Stimulated activated CD8-positive, alpha-beta memory T cell treated with anti-CD3 and anti-CD28 coated beads, Interleukin-7, amount 100 ng/mL, for 4 hours (primary cell): ENCODE measurements around the gene EML5.
"Not testable (repeated sequence)": the region's sequence is repeated elsewhere in the genome, so short reads cannot be mapped to it uniquely, and the experiment has no call there.

Experiments used
- DNase-seq, 2 donors: peaks; one replicate each; pipeline ENCODE4 v3.0.0-alpha.2; 2020; ENCODE audit warnings: low read depth in 2 of 2

Gene EML5

GRCh38 chr14:88804035-88804434 is 11.3 kb upstream of the EML5 start:
- no peak for DNase-seq

DNA sequence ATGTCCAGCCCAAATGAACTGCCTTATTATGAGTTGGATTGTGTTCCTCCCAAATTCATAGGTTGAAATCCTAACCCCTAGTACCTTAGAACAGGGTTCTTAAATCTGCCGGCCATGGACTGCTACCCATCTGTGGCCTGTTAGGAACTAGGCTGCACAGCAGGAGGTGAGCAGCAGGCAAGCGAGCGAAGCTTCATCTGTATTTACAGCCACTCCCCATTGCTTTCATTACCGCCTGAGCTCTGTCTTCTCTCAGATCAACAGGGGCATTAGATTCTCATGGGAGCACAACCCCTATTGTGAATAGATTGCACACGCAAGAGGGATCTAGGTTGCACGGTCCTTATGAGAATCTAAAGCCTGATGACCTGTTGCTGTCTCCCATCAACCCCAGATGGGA is 9.8 kb upstream of the EML5 start:
- no peak for DNase-seq

GRCh38 chr14:88799522-88799921 is 6.8 kb upstream of the EML5 start:
- DNase-seq: no peak

- no peak for DNase-seq
These were observed 5.4 kb upstream of the EML5 start for GRCh38 chr14:88798156-88798555.

DNA sequence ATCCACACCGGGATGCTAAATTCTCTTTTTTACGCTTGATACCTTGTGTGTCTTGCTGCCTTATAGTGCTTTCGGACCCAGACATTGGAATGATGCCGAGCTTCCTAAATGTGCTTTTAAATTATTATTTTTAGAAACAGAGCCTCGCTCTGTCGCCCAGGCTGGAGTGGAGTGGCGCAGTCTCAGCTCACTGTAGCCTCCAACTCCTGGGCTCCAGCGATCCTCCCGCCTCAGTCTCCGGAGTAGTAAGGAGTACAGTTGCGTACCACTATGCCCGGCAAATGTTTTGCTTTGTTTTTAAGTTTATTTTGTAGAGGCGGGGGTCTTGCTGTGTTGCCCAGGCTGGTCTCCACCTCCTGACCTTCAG is 489 bp upstream of the EML5 start:
- no peak for DNase-seq

DNA sequence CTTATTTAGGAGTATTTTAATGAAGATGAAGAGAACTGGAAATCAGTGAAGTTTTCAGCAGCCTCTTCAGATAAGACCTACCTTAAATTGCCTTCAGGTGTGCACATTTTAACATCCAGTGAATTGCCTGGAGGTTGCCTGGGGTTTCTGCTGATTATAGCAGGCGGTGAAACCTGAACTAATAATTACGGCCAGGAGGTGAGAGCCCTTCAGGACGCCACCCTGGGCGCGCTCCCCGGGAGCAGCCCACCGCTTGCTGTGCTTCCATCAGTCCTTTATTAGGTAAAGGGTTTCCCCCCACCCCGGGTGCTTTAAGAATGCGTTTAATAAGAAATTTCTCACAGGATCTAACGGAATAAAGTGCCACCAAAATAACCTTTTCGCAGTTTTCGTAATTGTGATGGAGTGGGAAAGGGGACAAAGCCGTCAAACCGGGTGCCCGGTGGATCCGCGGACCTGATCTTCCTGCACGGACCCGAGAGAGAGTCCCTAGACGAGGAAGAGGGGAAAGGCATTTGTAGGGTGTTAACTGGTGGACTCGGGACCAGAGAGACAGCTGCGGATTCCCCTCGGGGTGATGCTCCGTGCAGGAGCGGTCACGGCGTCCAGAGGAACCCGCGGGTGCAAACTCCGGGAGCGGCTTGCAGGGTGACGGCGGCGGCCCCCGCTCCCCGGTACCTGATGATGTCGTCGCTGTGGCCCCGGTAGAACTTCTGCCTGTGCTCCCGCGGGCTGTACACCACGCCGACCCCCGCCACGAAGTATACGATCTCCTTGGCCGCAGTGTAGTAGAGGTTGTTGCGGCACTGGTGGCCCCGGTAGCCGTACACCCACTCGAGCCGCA is 902 bp downstream of the EML5 start:
- no peak for DNase-seq

- DNase-seq: no peak
These were observed 1.5 kb downstream of the EML5 start for GRCh38 chr14:88791252-88791621.

DNA sequence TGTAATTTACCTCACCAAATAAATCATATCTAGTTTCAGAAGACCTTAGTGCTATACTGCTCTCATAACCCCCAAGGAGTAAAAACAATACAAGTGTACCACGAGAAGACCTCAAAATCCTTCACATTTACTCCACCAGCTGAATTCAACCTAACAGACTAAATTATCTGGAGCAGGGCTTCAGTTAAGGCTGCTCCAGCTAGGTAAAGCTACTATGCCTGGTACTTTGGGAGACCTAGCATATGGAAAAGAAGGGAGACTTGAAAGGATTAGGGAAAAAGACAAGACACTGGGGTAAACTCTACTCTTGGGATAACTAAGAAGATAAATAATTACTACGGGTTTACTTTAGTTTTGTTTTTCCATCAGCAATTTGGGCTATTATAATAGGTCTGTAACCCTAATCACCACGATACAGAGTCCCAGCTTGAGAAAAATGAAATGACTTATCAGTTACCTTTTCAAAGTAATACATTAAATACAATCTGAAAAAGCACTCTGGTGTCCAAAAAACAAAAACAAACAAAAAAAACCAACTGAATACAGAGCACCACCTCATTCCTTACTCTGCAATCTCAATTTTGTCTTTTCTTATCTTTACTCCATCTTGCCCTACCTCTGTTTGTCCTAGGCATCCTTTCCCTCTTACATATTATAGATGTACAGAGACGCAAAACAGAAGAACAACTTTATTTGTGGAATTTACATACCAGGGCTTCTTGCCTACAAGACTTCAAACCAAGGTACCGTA is 2.1 kb downstream of the EML5 start:
- DNase-seq: no peak

GRCh38 chr14:88789573-88789972 is 3.2 kb downstream of the EML5 start:
- DNase-seq: not testable (repeated sequence)

GRCh38 chr14:88786715-88787114 is 6.0 kb downstream of the EML5 start:
- no peak for DNase-seq

DNA sequence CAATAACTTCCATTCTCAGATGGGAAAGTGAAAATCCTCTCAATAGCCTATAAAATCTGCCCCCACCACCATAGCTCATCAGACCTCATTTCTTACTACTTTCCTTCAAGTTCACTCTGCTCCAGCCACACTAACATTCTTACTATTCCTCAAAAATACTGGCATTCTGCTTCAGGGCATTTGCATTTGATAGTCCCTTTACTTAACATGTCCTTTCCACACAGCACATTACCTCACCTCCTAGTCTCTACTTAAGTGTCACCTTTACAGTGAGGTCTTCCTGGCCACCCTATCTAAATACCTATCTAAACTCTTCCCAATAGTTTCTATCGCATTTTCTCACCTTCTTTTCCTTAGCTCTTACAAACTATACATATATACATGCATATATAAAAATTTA is 6.8 kb downstream of the EML5 start:
- no peak for DNase-seq

GRCh38 chr14:88775532-88775931 is 17.2 kb downstream of the EML5 start:
- no peak for DNase-seq

- DNase-seq: no peak
These were observed 22.0 kb downstream of the EML5 start for GRCh38 chr14:88770736-88771135.

GRCh38 chr14:88765130-88765529 is 27.6 kb downstream of the EML5 start:
- no peak for DNase-seq

DNA sequence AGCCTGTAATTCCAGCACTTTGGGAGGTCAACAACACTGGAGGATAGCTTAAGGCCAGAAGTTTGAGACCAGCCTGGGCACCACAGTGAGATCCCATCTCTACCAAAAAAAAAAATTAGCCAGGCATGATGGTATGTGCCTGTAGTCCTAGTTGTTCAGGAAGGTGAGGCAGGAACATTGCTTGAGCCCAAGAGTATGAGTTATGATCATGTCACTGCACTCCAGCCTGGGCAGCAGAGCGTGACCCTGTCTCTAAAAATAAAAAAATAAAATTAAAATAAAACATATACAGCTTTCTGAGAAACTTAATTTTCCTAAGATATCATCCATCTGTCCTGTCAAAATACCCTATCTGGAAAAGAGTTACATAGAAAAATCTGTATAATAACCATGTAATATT is 38.9 kb downstream of the EML5 start:
- DNase-seq: no peak

DNA sequence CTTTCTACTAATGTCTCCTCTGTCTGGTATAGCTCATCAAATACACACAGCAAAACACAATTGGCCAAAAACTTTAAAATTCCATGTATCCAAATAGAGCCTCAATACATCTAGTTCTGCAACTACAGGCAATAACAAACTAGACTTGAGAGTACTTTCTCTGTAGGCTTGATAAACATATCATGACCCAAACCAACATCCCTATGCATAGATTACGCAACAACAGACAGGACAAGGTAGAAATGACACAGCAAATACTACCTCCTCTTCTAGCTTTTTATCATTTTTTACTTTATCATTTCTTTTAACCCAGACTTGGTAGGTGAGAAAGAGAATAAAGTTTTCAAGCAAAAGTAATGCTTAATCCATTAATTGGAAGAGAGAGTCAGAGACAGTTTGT is 41.8 kb downstream of the EML5 start:
- DNase-seq: no peak

- no peak for DNase-seq
These were observed 42.3 kb downstream of the EML5 start for GRCh38 chr14:88750413-88750812.

- no peak for DNase-seq
These were observed 43.6 kb downstream of the EML5 start for GRCh38 chr14:88749139-88749538.

DNA sequence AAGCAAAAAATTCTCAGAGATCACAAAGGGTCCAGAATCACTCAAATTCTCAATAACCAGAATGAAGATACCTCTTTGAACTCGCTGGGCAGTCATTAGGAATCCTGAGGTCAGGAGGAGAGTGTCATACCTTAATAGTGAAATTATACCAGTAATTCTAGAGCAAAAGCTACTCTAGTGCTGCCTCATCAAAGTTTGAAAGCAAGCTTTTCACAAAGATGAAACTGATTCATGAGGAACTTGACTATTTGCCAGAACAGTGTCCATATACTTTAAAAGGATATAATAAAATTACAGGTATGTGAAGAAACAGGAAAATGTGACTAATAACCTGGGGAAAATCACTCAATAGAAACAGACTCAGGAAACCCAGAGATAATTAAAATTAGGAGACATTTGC is 44.5 kb downstream of the EML5 start:
- DNase-seq: no peak

DNA sequence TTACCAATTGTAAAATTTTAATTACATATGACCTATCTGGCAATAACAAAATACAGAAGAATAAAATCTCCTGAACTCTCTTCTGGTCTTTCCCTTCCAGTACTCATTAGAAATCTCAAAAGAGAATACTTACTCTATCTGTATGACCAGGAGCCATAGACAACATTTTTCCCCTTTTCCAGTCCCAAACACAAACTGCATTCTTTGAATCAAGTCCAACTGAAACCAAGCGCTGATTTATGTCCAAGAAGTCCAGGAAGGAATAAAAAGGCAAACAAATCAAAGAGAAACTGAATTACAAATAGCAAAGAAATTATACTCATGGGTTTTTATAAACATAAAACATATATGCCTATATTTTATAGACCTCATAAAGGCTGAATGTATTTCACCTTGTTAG is 46.7 kb downstream of the EML5 start:
- no peak for DNase-seq

DNA sequence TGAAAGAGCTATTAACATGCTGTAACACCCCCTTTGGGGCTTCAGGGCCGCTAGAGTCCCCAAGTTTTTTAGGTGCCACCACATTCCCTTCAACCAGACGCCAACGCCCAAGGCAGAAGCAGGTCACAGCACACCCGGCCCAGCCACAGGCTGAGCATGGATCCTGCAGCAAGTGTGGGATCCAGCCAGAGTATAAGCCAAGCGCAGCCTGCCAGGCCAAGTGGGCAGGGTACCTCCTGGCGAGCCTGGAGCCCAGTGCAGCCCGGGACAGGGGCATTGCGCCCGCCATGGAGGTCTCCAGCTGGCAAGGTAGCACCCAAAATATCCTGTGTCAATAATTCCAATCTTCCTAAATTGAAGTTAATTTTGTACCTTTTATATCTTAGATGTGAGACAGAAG is 55.5 kb downstream of the EML5 start:
- DNase-seq: no peak

- no peak for DNase-seq
These were observed 59.6 kb downstream of the EML5 start for GRCh38 chr14:88733121-88733520.

- no peak for DNase-seq
These were observed 63.6 kb downstream of the EML5 start for GRCh38 chr14:88729159-88729558.
